ENCODE data around the gene HOXA1.

DNA sequence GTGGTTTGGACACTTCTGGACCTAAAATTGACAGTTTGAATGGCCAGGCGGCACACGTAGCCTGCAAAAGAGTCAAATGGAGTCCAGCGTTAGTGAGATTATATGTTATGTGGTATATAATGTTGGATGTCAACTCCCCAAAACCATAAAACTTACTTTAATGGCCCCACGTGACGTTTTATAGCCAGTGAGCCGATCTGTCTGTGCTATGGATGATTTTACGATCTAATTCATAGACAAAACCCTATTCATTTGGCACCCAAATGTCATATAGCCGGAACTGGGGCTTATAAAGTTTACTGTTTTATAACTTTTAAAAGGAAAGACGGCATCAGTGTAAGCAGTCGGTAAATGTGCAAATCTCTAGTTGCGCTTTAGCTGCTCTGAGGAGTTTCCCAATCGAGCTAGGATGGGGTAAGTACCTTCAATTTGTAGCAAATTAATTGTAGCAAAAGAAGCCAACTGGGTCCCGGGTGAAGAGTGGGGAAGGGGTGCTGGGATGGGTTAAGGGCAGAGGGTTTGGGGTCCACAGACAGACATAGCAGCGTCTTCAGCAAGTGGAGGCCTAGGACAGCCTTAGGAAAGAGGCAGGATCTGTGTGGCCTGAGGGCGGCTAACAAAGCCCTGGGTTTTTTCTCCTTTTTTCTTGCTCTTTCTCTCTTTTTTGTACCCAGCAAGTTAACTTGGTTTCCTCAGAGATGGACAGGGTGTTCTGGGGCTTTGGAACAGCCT is 44.5 kb upstream of the HOXA1 start:
- TF ChIP-seq CTCF (IDR thresholded peaks at IDR 0.05), result no peak
- no peak for TF ChIP-seq POLR2A (IDR thresholded peaks at IDR 0.05)

Measured in thyroid gland (tissue), 4 donors.